ENCODE data around the gene OLIG1.

- TF ChIP-seq, protein P1, sequence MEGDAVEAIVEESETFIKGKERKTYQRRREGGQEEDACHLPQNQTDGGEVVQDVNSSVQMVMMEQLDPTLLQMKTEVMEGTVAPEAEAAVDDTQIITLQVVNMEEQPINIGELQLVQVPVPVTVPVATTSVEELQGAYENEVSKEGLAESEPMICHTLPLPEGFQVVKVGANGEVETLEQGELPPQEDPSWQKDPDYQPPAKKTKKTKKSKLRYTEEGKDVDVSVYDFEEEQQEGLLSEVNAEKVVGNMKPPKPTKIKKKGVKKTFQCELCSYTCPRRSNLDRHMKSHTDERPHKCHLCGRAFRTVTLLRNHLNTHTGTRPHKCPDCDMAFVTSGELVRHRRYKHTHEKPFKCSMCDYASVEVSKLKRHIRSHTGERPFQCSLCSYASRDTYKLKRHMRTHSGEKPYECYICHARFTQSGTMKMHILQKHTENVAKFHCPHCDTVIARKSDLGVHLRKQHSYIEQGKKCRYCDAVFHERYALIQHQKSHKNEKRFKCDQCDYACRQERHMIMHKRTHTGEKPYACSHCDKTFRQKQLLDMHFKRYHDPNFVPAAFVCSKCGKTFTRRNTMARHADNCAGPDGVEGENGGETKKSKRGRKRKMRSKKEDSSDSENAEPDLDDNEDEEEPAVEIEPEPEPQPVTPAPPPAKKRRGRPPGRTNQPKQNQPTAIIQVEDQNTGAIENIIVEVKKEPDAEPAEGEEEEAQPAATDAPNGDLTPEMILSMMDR (IDR thresholded peaks at IDR 0.05; ENCODE audit: insufficient read depth, low read length), result no peak
- TF ChIP-seq, protein P2, sequence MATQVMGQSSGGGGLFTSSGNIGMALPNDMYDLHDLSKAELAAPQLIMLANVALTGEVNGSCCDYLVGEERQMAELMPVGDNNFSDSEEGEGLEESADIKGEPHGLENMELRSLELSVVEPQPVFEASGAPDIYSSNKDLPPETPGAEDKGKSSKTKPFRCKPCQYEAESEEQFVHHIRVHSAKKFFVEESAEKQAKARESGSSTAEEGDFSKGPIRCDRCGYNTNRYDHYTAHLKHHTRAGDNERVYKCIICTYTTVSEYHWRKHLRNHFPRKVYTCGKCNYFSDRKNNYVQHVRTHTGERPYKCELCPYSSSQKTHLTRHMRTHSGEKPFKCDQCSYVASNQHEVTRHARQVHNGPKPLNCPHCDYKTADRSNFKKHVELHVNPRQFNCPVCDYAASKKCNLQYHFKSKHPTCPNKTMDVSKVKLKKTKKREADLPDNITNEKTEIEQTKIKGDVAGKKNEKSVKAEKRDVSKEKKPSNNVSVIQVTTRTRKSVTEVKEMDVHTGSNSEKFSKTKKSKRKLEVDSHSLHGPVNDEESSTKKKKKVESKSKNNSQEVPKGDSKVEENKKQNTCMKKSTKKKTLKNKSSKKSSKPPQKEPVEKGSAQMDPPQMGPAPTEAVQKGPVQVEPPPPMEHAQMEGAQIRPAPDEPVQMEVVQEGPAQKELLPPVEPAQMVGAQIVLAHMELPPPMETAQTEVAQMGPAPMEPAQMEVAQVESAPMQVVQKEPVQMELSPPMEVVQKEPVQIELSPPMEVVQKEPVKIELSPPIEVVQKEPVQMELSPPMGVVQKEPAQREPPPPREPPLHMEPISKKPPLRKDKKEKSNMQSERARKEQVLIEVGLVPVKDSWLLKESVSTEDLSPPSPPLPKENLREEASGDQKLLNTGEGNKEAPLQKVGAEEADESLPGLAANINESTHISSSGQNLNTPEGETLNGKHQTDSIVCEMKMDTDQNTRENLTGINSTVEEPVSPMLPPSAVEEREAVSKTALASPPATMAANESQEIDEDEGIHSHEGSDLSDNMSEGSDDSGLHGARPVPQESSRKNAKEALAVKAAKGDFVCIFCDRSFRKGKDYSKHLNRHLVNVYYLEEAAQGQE (IDR thresholded peaks at IDR 0.05; ENCODE audit: insufficient replicate concordance, low read depth), result no peak
- no peak for TF ChIP-seq POLR2AphosphoS5 (IDR thresholded peaks at IDR 0.05; ENCODE audit: low read depth)
- no peak for TF ChIP-seq SPI1 (IDR thresholded peaks at IDR 0.05; ENCODE audit: borderline replicate concordance, low read depth)
- TF ChIP-seq GABPA (IDR thresholded peaks at IDR 0.05; ENCODE audit: low read depth), result no peak
Measured at GRCh38 chr21:33088384-33088783, 18.4 kb downstream of the OLIG1 start.
